B cell (primary cell): ENCODE data around the gene PRDM5. TPM values are rescaled to one million over a fixed set of nuclear protein-coding genes. Genes with fewer than 3 reads are reported as not detected.

ENCODE experiments used
- ATAC-seq: fragments of 200-7000 bp; cut with Tn5 transposase; one replicate; pipeline ENCODE4 v1.10.0; 2021; ENCODE audit warnings: low read depth, mild to moderate bottlenecking, moderate number of reproducible peaks, moderate library complexity
- CTCF ChIA-PET: fragments of 350-600 bp; sonication (Branson Sonifier 250); formaldehyde crosslinking; loops from one replicate; lab custom pipeline; 2021; ENCODE audit warnings: antibody characterized with exemption, inconsistent platforms; lab: Charles Lee
- POLR2A ChIA-PET: fragments of 350-600 bp; sonication (Branson Sonifier 250); formaldehyde crosslinking; loops from one replicate; lab custom pipeline; 2021; ENCODE audit warnings: antibody characterized with exemption; lab: Charles Lee
- DNase-seq: peaks from one replicate; pipeline ENCODE4 v3.0.0; 2013
- H2AFZ ChIP-seq: 2 replicates; pipeline ENCODE4 v1.6.1; 2012; ENCODE audit warnings: mild to moderate bottlenecking, low read depth, low read length; ENCODE audit not compliant: insufficient read depth, poor library complexity, severe bottlenecking
- H3K27ac ChIP-seq, 2 donors: 1 replicate in 1 of 2; 2 replicates in 1 of 2; pipeline ENCODE4 v1.5.1; 2012 to 2013; ENCODE audit warnings: low read length in 2 of 2, mild to moderate bottlenecking in 2 of 2, moderate library complexity in 1 of 2
- H3K27me3 ChIP-seq, 4 experiments: fragments of 200-600 bp in 1 of 4; sonication (generic) in 1 of 4; replicated peaks in 1 of 4; 1 replicate in 2 of 4; 2 replicates in 2 of 4; pipeline versions ENCODE4 v1.6.1 to v1.7.0; 2013 to 2016; ENCODE audit warnings: low read length in 3 of 4, mild to moderate bottlenecking in 2 of 4, mixed read lengths in 1 of 4, moderate library complexity in 1 of 4; ENCODE audit not compliant: insufficient read depth in 4 of 4, control insufficient read depth in 3 of 4; ENCODE audit errors: control extremely low read depth in 1 of 4
- H3K36me3 ChIP-seq, 2 experiments: replicated peaks in 1 of 2; 1 replicate in 1 of 2; 2 replicates in 1 of 2; pipeline versions ENCODE4 v1.6.1 to v1.7.1; 2013; ENCODE audit warnings: low read length in 1 of 2; ENCODE audit not compliant: insufficient read depth in 2 of 2, control insufficient read depth in 1 of 2; ENCODE audit errors: control extremely low read depth in 1 of 2, extremely low read depth in 1 of 2
- H3K4me1 ChIP-seq, 2 donors: fragments of 200-600 bp in 1 of 2; sonication (generic) in 1 of 2; 1 replicate in 1 of 2; 2 replicates in 1 of 2; pipeline versions ENCODE4 v1.5.1 to v1.6.1; 2013 to 2017; ENCODE audit warnings: low read length in 2 of 2; ENCODE audit not compliant: control insufficient read depth in 2 of 2, insufficient read depth in 2 of 2
- H3K4me2 ChIP-seq: replicated peaks from 2 replicates; pipeline ENCODE3; 2012; ENCODE audit warnings: mild to moderate bottlenecking, low read depth, low read length; ENCODE audit not compliant: poor library complexity, severe bottlenecking
- H3K4me3 ChIP-seq, 5 experiments: fragments of 200-600 bp in 1 of 5; sonication (generic) in 1 of 5; 1 replicate in 3 of 5; 2 replicates in 2 of 5; pipeline versions ENCODE4 v1.5.1 to v1.7.0; 2011 to 2016; ENCODE audit warnings: low read length in 4 of 5, mild to moderate bottlenecking in 4 of 5, low read depth in 2 of 5, control low read depth in 1 of 5, moderate library complexity in 1 of 5; ENCODE audit not compliant: insufficient read depth in 1 of 5; ENCODE audit errors: control extremely low read depth in 1 of 5, extremely low read depth in 1 of 5
- H3K79me2 ChIP-seq: fragments of 200-600 bp; sonication (generic); one replicate; pipeline ENCODE4 v1.6.0; 2016; ENCODE audit warnings: low read length; ENCODE audit not compliant: control insufficient read depth, insufficient read depth
- H3K9ac ChIP-seq: fragments of 200-600 bp; sonication (generic); 2 replicates; pipeline ENCODE4 v1.6.1; 2017; ENCODE audit warnings: mild to moderate bottlenecking, low read length, moderate library complexity
- H3K9me3 ChIP-seq, 3 donors: one replicate each; pipeline versions ENCODE4 v1.6.1 to v1.7.1; 2013; ENCODE audit warnings: low read length in 2 of 3; ENCODE audit not compliant: control insufficient read depth in 2 of 3, insufficient read depth in 1 of 3; ENCODE audit errors: control extremely low read depth in 1 of 3
- H4K20me1 ChIP-seq: 2 replicates; pipeline ENCODE4 v1.6.0; 2012; ENCODE audit warnings: mild to moderate bottlenecking, low read length; ENCODE audit not compliant: insufficient read depth, control insufficient read depth, poor library complexity, severe bottlenecking
- H3K27ac Mint-ChIP-seq: one replicate; pipeline ENCODE4 v1.8.0; 2021; ENCODE audit warnings: mixed read lengths
- H3K27me3 Mint-ChIP-seq: one replicate; pipeline ENCODE4 v1.8.0; 2021; ENCODE audit warnings: mixed read lengths
- H3K4me1 Mint-ChIP-seq: one replicate; pipeline ENCODE4 v1.8.0; 2021; ENCODE audit warnings: mixed read lengths
- H3K4me3 Mint-ChIP-seq: one replicate; pipeline ENCODE4 v1.8.0; 2021; ENCODE audit warnings: mixed read lengths
- H3K9me3 Mint-ChIP-seq: one replicate; pipeline ENCODE4 v1.8.0; 2022; ENCODE audit warnings: mixed read lengths; ENCODE audit not compliant: insufficient read depth
- EZH2 ChIP-seq: IDR thresholded peaks from 2 replicates; pipeline ENCODE4 v1.6.1; 2012; ENCODE audit warnings: borderline replicate concordance, low read depth, mild to moderate bottlenecking, moderate library complexity, low read length; ENCODE audit not compliant: insufficient read depth, poor library complexity, severe bottlenecking
- WGBS: methylation state at CpG from one replicate; pipeline ENCODE4 v1.1.5; 2013; ENCODE audit warnings: missing lambda C conversion rate; ENCODE audit not compliant: insufficient coverage; 5-methylcytosine and 5-hydroxymethylcytosine counted together
- intact Hi-C: fragments of 100-400 bp; cut with micrococcal nuclease; formaldehyde crosslinking; loops from one replicate; pipeline ENCODE4 v1.10.0; 2022
- polyA plus RNA-seq: library from polyadenylated mRNA; depleted of rRNA; stranded (reverse); fragments of >200 nt; gene quantifications from 2 replicates; pipeline ENCODE4 v1.2.3, GENCODE V29; 2012
- total RNA-seq, 2 donors: library from RNA; stranded (reverse); fragments of 120-200 nt in 1 of 2; gene quantifications; 1 replicate in 1 of 2; 2 replicates in 1 of 2; pipeline versions ENCODE4 v1.2.3 to v1.2.4, GENCODE V29; 2013 to 2022
- TF ChIP-seq, protein P1 (sequence below): fragments of 200-600 bp; IDR thresholded peaks from one replicate; pipeline ENCODE4 v1.8.0; 2022; ENCODE audit warnings: antibody characterized with exemption, mild to moderate bottlenecking

The PRDM5 gene
- total and polyA plus RNA-seq, 2 donors (not counting 1 experiment from before 2014, with no cell fraction given), result not detected

DNA sequence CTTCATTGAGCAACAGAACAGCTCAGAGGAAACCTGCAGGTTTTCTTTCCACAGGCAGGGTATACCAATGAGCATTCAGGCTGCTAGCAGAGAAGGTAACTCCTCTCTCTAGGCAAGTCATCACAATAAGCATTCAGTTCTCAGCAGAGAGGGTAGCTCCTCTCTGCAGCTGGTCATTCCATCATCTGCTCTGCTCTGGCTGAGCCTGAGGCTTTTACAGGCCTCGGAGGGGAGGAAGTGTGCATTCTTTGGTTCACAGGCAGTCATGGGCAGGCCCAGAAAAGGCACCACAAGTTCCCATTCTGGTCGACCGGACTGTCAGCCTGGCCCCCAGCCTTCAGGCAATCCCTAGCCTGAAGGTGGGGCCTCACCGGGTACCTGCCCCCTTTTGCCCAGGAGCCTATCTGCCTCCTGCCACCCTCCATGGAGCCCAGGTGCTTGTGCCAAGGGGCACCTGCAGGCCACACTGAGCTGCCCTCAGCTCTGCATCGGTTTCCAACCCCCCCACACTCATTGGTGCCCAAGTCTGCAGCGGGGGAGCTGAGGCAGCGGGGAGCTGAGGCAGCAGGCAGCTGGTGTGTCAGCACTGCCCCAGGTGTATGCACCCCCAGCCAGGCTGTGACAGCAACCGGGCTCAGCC is 83.1 kb downstream of the PRDM5 start:
- H3K36me3 ChIP-seq, result no peaks in the 10 kb centered on the region
- H2AFZ ChIP-seq, result no peak overlapping the region
- Mint-ChIP-seq H3K27ac (no peak overlapping the region), H3K27me3 (no peaks in the 10 kb centered on the region), H3K4me1 (no peaks in the 10 kb centered on the region), H3K4me3 (no peak overlapping the region), H3K9me3 (peaks cover 4% of the 10 kb centered on the region)
- no peaks in the 10 kb centered on the region for H3K4me1 ChIP-seq
- ATAC-seq (no peak), DNase-seq (no peak)
- no peaks in the 10 kb centered on the region for H3K27me3 ChIP-seq
- TF ChIP-seq, protein P1, sequence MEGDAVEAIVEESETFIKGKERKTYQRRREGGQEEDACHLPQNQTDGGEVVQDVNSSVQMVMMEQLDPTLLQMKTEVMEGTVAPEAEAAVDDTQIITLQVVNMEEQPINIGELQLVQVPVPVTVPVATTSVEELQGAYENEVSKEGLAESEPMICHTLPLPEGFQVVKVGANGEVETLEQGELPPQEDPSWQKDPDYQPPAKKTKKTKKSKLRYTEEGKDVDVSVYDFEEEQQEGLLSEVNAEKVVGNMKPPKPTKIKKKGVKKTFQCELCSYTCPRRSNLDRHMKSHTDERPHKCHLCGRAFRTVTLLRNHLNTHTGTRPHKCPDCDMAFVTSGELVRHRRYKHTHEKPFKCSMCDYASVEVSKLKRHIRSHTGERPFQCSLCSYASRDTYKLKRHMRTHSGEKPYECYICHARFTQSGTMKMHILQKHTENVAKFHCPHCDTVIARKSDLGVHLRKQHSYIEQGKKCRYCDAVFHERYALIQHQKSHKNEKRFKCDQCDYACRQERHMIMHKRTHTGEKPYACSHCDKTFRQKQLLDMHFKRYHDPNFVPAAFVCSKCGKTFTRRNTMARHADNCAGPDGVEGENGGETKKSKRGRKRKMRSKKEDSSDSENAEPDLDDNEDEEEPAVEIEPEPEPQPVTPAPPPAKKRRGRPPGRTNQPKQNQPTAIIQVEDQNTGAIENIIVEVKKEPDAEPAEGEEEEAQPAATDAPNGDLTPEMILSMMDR, result no peak
- no peak for TF ChIP-seq EZH2
- no peaks in the 10 kb centered on the region for H3K79me2 ChIP-seq
- CTCF ChIA-PET, result no interaction called here
- H4K20me1 ChIP-seq, result no peaks in the 10 kb centered on the region
- H3K27ac ChIP-seq, result no peak overlapping the region
- no peak overlapping the region for H3K4me3 ChIP-seq
- intact Hi-C loops, result no loop called here
- H3K9me3 ChIP-seq, result peaks cover 0 to 15% (median 0%) of the 10 kb centered on the region in 3 donors
- WGBS, result 90% methylated on average over 8 of the region's 8 CpGs
- POLR2A ChIA-PET, result no interaction called here
- H3K9ac ChIP-seq, result no peak overlapping the region
- H3K4me2 ChIP-seq, result no peak overlapping the region

DNA sequence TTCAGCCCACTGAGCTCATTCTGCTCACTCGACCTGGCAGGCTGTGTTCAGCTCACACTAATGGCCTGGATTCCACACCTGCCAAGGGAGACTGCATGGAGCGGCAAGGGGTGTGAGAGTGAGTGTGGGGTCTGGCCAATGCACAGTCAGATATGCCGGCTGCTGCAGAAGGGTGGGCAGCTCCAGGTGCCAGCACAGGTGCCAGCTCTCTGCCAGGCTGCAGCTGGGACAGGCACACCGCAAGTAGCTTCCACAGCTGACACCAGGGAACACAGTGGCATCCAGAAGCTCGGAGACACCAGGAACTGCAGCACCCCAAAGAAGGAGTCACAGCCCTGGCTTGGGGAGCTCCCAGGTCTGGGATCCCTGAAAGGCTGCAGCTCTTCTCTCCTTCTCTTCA is 83.7 kb downstream of the PRDM5 start:
- H3K4me1 Mint-ChIP-seq, result no peaks in the 10 kb centered on the region
- ChIA-PET CTCF (no interaction called here), POLR2A (no interaction called here)
- Histone ChIP-seq H3K9ac (no peak overlapping the region), H3K9me3 (peaks cover 0 to 15% (median 4%) of the 10 kb centered on the region in 3 donors), H3K36me3 (no peaks in the 10 kb centered on the region), H3K27ac (no peak overlapping the region), H3K79me2 (no peaks in the 10 kb centered on the region), H3K4me1 (no peaks in the 10 kb centered on the region), H3K27me3 (no peaks in the 10 kb centered on the region), H2AFZ (no peak overlapping the region), H3K4me2 (no peak overlapping the region), H3K4me3 (no peak overlapping the region), H4K20me1 (no peaks in the 10 kb centered on the region)
- no peak for DNase-seq
- WGBS, result 89% methylated on average over 5 of the region's 5 CpGs
- intact Hi-C loops, result no loop called here
- ATAC-seq, result no peak
- no peak overlapping the region for H3K4me3 Mint-ChIP-seq
- no peaks in the 10 kb centered on the region for H3K27me3 Mint-ChIP-seq
- H3K9me3 Mint-ChIP-seq, result peaks cover 4% of the 10 kb centered on the region
- TF ChIP-seq, protein P1, result no peak
- no peak for TF ChIP-seq EZH2
- H3K27ac Mint-ChIP-seq, result no peak overlapping the region
